NCI-H345 (cell line): Measurements from ENCODE around the gene VDR.

Experiments
- DNase-seq: peaks from one replicate; lab custom pipeline; 2025; lab: John Stamatoyannopoulos, UW

VDR gene

GRCh38 chr12:47904713-47905709 is at the start of gene VDR:
TSS of gene VDR (minus strand) at chr12:47904994. CDS start at chr12:47879113, 25,881 bp downstream.
- DNase-seq: no peak

DNA sequence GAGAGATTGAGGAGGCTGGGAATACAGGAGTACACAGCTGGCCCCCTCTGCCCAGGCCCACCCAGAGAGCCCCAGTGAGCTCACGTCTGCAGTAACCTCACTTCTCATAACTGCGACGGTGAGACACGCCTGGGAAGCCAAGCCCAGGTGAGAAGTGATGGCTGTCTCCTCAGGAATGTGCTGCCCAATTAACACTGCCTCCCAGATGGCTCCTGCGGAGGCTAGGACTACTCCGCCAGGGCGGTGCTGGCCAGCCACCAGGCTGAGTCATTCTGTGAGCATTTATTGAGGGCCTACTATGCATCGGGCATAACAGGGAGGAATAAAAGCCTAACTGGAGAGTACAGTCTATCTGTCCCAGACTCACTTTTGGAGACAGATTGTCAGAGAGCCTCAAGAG is 49.3 kb upstream of the VDR start:
- DNase-seq: no peak

DNA sequence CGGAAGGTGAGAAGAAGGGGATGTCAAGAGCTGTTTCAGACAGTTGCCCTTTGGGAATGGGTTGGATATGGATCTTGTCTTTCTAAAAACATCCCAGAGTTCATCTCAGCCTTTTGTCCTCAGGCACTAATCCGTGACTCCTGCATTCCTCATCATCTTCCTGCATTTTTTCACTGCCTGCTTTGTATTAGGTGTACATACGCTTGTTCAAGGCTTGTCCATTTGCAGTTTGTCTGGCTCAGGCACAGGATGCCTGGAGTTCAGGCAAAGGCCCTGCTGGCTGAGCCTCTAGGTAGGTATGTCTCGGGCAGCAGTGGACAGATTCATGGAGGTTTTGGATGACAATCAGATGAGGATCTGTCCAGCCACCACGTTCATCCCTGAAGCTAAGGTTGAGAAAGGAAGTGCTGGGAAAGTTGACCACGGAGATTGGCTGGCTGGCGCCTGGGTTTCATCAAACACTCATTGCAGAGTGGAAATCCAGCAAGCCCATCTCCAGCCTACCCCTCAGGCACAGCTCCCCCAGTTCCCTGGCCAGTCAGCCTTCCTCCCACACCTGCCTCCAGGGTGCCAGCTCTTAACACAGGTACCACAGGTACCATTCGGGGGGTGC is 46.2 kb upstream of the VDR start:
- no peak for DNase-seq

DNA sequence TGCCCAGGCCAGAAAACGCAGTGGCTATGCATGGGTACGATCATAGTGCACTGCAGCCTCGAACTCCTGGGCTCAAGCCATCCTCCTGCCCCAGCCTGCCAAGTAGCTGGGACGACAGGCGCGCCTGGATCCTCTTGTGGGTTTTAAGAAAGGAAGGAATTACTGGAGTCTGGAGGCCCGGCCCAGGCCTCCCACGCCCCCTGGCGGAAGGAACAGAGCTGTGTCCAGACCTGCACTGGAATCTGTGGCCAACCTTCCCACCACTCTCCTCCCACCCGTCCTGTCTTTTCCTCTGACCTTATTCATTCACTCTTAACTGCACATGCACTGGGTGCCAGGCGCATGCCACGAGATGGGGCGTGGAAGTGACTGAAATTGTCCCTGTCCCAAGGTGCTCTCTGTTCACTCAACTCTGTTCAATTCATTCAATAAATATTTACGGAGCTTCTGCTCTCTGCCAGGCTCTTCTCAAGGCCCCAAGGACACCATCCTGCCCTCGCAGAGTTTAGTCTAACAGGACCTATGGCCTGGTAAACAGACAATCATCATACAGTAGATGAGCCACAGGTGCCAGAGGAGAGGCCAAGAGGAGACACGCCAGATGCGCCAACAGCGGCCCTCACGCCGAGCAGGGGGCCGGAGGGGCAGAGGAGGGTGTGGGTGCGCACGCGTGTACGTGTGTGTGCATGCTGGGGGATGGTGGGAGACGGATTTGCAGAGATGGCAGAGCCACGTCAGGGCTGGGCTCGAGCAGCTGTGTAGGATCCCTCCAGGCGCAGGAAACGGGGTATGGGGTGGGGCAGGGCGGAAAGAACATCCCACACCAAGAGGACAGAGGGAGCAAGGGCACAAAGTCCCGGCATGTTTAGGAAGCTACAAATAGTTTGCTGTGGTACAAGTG is 44.9 kb upstream of the VDR start:
- no peak for DNase-seq

DNA sequence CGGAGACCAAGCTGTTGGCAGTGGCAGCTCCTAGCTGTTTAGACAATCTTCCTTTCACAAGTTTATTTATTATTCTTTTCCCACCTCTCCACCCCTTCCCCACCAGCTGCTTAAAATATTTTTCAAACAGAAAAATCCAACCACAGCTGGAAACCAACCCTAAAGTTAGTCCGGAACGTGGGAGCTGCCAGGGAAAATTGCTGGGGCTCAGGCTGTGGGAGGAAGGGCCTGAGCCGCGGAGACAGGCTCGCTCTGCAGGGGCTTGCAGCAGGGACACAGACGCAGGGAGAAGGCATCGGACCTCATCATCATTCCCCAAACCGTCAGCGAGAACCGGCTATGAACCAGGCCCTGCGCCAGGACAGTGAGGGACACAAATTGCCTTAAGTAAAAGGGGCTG is 42.5 kb upstream of the VDR start:
- DNase-seq: no peak

GRCh38 chr12:47946413-47947323 is 41.9 kb upstream of the VDR start:
- DNase-seq: no peak

DNA sequence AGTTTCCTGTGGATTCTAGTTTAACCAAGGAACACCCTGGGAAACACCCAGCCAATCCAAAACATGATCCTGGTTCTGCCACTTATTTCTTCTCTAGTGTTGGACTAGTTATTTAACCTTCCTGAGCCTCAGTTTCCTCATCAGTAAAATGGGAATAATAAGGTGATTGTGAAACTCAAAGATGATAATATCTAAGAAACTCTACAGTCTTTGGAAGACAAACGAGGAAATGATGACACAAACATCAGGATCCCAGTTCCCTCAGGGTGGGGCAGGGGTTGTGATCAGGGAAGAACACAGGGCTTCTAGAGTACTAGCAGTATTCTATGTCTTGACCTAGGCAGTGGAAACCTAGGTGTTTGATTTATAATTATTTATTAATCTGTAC is 40.5 kb upstream of the VDR start:
- DNase-seq: no peak

DNA sequence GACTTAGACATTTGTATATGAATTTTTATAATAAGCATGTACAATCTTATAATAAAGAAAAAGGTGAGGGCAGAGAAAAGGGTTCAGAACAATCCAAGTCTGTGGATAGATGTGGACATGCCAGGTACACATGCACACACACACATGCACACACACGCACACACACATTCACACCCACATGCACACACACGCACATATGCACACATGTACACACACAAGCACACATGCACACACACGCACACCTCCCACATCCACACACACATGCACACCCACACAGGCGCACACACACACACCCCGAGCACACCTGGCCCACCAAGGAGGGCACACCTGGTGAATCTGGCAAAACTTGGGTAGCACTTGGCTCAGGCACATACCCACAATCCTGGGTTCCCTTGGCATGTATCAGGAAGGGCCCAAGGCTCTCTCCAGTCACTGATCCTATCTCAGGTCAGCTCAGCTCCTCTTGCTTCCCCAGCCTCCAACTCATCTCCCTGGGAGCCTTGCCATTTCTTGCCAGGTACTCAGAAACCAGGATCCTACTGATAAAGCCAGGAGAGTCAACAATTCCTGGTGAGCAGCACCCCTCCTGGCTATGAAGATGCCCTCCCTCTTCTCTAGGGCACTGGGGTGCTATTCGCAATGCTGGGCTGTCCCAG is 40.0 kb upstream of the VDR start:
- no peak for DNase-seq

DNA sequence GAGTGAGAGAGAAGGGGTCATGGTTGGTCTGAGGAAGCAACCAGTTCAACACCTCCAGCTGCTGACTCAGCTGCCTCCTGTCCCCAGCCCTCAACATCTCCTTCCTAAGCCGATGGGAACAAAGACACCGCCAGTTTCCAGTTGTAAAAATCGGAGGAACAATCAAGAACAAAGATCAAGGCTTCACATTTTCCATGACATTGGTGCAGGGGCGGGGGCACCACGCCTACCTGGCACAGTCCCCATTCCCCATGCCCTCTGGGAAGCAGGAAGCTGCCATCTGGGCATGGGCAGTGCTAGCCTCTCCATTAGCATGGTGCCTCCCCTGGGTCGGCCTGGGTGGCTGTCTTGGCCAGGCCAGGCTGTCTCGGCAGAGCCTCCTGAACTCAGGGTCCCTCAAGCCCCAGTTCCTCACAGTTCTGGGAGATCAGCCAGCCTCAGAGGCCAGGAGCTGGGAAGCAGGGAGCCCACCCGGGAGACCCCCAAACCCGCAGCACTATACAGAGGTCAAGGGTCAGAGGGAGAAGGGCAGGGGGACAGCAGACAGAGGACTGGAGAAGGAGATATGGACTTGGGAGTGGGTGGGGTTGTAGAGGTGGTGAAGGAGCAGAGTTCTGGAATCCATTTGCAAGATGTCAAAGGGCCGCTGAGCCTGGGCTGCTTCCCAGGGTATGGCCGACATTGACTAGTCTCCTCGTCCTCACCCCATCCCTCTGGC is 39.0 kb upstream of the VDR start:
- DNase-seq: no peak

DNA sequence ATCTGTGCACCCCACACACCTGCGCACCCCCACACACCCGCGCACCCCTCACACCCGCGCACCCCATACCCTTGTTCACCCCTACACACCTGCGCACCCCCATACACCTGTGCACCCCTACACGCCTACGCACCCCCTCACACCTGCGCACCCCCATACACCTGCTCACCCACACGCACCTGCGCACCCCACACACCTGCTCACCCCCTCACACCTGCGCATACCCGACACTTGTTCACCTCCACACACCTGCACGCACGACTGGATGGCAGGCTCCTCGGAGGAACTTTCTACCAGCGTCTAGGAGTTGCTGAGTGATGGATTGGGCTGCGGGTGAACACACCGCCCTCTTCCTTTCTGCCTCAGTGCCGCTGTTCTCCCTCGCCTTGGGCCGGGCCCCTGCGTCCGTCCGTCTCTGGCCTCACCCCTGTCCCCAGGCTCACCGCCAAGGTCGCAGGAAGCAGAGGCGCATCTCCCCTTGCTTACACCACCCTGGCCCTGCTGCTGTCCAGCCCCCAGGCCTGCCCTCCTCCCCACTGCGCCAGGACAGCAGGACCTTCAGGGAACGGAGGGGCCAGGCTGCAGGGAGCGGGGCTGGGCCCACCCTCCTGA is 37.9 kb upstream of the VDR start:
- no peak for DNase-seq

DNA sequence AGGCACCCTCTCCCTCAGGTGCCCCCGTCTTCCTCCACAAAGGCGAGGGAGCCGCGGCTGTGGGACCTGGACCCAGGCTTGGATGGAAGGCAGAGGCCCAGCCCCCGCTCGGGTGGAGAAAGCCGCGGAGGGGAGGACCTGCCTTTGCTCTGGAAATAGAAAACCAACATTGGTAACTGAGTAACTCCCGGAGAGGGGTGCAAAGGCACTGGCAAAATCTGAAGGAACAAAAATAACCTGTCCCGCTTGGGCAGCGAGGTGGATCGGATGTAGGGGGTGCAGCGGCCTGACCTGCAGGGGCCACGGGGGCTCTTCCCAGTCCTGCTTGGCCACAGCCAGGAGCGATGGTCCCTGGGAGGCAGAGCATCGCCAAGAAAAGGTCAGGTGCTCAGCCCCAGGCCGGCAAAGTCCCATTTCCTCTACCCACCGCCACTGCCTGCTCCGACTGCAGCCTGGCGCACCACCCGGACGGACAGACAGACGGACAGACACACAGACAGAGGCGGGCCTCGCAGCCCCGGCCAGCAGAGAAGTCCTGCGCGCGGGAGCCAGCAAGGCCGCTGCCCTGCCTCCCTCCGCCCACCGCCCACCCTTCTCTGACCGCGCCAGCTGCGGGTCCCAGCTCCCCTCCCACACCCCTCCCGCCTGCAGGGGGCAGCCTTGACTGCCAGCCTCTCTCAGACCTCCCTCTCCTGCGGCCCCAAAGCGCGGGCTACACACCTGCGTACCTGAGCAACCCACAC is 37.2 kb upstream of the VDR start:
- no peak for DNase-seq

- DNase-seq: no peak
Observed at GRCh38 chr12:47941475-47941780, 36.6 kb upstream of the VDR start.

- DNase-seq: no peak
Observed at GRCh38 chr12:47940773-47941474, 36.1 kb upstream of the VDR start.

DNA sequence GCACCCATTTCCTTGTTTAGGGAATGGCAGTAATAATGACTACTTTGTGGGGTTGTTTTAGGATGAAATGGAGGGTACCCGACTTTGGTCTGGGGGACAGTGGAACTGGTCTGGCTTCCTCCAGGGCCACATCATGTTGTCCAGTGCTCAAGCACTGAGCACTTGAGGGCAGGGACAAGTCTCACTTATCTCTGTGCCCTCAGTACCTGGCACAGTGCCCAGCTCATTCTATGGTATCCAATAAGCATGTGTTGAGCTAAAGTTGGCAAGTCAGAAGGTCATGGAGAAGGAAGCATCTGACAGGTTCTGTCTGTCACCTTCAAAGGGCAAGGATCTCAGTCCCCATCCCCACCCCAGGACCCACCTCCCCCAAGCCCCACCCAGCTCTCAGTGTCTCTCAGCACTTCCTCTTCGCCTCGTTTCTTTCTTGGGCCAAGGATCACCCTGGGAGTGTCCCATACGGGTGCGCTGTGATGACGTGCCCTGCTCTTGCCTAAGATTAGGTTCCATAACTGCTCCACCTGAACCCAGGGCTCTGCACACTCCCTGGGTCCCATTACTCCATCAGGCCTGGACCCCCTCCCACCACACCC is 34.3 kb upstream of the VDR start:
- no peak for DNase-seq

DNA sequence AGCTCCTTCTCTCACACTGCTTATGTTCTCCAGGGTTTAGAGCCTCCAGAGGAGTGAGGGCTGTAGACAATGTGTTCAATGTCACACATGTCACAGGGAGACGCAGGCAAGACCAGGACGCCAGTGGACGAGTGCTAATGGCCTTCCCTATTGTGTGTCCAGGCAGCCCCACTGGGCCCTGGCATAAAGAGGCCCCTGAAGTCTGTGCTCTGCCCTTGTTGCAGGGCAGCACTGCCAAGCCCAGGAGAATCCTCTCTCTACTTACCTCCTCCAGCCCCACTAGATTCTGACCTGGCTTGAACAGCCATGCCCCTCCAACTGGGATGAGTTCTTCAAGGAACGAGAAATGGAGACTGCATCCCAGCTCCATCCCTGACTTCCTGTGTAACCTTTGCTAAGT is 33.8 kb upstream of the VDR start:
- no peak for DNase-seq

GRCh38 chr12:47938093-47938492 is 33.3 kb upstream of the VDR start:
- DNase-seq: no peak

DNA sequence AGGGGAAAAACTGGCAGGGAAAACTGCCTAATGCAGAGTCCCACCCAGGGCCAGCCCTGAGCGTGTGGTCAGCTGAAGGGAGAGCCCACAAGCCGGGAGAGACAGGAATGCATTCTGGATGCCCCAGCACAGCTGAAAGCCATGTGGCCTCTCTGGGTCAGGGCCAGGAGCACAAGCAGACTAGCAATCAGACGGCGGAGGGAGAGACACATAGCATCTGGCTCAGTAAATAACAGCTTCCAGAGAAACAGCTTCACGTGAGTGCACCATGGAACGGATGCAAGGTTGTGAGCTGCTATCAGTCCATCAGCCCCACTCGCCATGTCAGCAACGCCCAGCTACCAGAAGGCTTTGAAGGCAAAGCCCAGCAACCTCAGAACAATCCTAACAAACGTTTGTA is 30.4 kb upstream of the VDR start:
- DNase-seq: no peak

DNA sequence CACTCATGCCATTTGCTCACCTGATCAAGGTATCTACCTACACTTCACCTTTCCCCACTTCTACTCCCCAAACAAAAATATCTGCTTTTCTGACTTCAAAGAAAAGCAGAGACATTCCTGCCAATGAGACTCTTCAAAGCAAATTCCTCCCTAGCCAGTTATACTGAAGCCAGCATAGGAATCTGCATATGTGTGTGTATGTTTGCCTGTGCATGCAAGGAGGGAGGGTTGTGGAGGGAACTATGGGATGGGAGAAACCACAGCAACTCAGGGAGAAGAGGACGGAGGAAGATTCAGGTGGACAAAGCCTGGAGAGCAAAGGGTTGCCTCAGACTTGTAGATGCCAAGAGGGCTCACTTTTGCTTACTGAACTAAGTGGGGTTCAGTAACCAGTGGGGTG is 26.4 kb upstream of the VDR start:
- DNase-seq: no peak
